Neural progenitor cell (in vitro differentiated cells): ENCODE data around the gene ZC3H12D. TPM values are rescaled to one million over a fixed set of nuclear protein-coding genes. Genes with fewer than 3 reads are reported as not detected.

Experiments
- DNase-seq: peaks from one replicate; pipeline ENCODE4 v3.0.0-alpha.2; 2016; ENCODE audit warnings: low spot score
- H2AFZ ChIP-seq: fragments of 200-600 bp; sonication (generic); replicated peaks from 2 replicates; pipeline ENCODE4 v1.6.1; 2016; ENCODE audit warnings: antibody characterized with exemption
- H3F3A ChIP-seq: fragments of 200-600 bp; sonication (generic); 2 replicates; pipeline ENCODE4 v1.6.1; 2016; ENCODE audit warnings: antibody characterized with exemption, low read depth
- H3K27ac ChIP-seq: fragments of 200-600 bp; sonication (generic); 2 replicates; pipeline ENCODE4 v1.5.1; 2016; ENCODE audit warnings: mild to moderate bottlenecking
- H3K27me3 ChIP-seq: fragments of 200-600 bp; sonication (generic); 2 replicates; pipeline ENCODE4 v1.6.1; 2016; ENCODE audit warnings: mild to moderate bottlenecking, moderate library complexity
- H3K36me3 ChIP-seq: fragments of 200-600 bp; sonication (generic); 2 replicates; pipeline ENCODE4 v1.5.1; 2016
- H3K4me1 ChIP-seq: fragments of 200-600 bp; sonication (generic); 2 replicates; pipeline ENCODE4 v1.6.1; 2016; ENCODE audit warnings: mixed run types
- H3K4me2 ChIP-seq: fragments of 200-600 bp; sonication (generic); 2 replicates; pipeline ENCODE4 v1.6.1; 2016
- H3K4me3 ChIP-seq: fragments of 200-600 bp; sonication (generic); 2 replicates; pipeline ENCODE4 v1.5.1; 2016
- H3K79me2 ChIP-seq: fragments of 200-600 bp; sonication (generic); 2 replicates; pipeline ENCODE4 v1.6.1; 2016; ENCODE audit warnings: low read depth
- H3K9ac ChIP-seq: fragments of 200-600 bp; sonication (generic); 2 replicates; pipeline ENCODE4 v1.6.1; 2016
- H3K9me3 ChIP-seq: fragments of 200-600 bp; sonication (generic); 2 replicates; pipeline ENCODE4 v1.5.1; 2016; ENCODE audit warnings: low read depth
- H4K20me1 ChIP-seq: fragments of 200-600 bp; sonication (generic); 2 replicates; pipeline ENCODE4 v1.6.1; 2016; ENCODE audit warnings: low read depth
- H3K27ac Mint-ChIP-seq: 3 replicates; pipeline ENCODE4 v1.8.0; 2021; ENCODE audit warnings: mixed read lengths
- H3K27me3 Mint-ChIP-seq: 2 replicates; pipeline ENCODE4 v1.8.0; 2022; ENCODE audit warnings: low read depth, mild to moderate bottlenecking, inconsistent platforms, moderate library complexity, mixed read lengths; ENCODE audit not compliant: insufficient read depth
- H3K36me3 Mint-ChIP-seq: 3 replicates; pipeline ENCODE4 v1.8.0; 2021; ENCODE audit warnings: mixed read lengths
- H3K4me1 Mint-ChIP-seq: 3 replicates; pipeline ENCODE4 v1.8.0; 2021; ENCODE audit warnings: mixed read lengths
- H3K4me3 Mint-ChIP-seq: 3 replicates; pipeline ENCODE4 v1.8.0; 2021; ENCODE audit warnings: mild to moderate bottlenecking, moderate library complexity, mixed read lengths
- H3K9me3 Mint-ChIP-seq: 3 replicates; pipeline ENCODE4 v1.8.0; 2020; ENCODE audit warnings: mixed read lengths
- EZH2 ChIP-seq: fragments of 200-600 bp; sonication (generic); IDR thresholded peaks from 2 replicates; pipeline ENCODE4 v1.6.1; 2017; ENCODE audit warnings: antibody characterized with exemption, mild to moderate bottlenecking, moderate library complexity
- EZH2phosphoT487 ChIP-seq: fragments of 200-600 bp; sonication (generic); IDR thresholded peaks from 2 replicates; pipeline ENCODE4 v1.6.1; 2017; ENCODE audit warnings: antibody characterized with exemption
- total RNA-seq: library from RNA; depleted of rRNA; stranded (reverse); fragments of >200 nt; gene quantifications from 2 replicates; pipeline ENCODE4 v1.2.3, GENCODE V29; 2015; ENCODE audit warnings: low replicate concordance
- TF ChIP-seq, protein P1 (sequence below): fragments of 200-600 bp; sonication (generic); IDR thresholded peaks from 2 replicates; pipeline ENCODE4 v1.5.1; 2017; ENCODE audit warnings: antibody characterized with exemption, mild to moderate bottlenecking

ZC3H12D gene
- total RNA-seq, 1 donor from 2014 or later, result not detected

DNA sequence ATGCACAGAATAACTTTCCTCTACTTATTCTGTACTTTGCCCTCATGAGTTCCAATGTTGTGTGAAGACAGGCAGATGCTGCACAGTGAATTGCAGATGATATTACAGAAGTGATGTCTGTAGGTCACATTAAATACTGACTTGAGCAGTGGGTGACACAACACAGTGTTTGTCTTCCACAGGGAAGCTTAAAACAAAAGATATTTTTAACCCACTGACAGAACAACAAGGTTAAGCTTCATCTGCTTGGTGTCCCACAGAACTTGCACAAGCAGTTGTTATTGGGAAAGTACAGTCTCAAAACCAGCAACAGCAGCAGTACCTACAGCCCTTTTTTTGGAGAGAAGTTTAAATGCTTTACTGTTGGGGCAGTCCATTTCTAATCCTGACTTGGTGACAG lies 74.3 kb downstream of the ZC3H12D start:
- no peak overlapping the region for H3K27ac Mint-ChIP-seq
- no peak overlapping the region for H2AFZ ChIP-seq
- no peaks in the 10 kb centered on the region for H3K79me2 ChIP-seq
- H3K9ac ChIP-seq, result no peak overlapping the region
- no peaks in the 10 kb centered on the region for H3K4me1 ChIP-seq
- H3K36me3 Mint-ChIP-seq, result peaks cover 25% of the 10 kb centered on the region
- no peaks in the 10 kb centered on the region for H3F3A ChIP-seq
- H3K36me3 ChIP-seq, result peaks cover 13% of the 10 kb centered on the region
- no peaks in the 10 kb centered on the region for H3K27me3 Mint-ChIP-seq
- no peaks in the 10 kb centered on the region for H3K9me3 ChIP-seq
- no peaks in the 10 kb centered on the region for H4K20me1 ChIP-seq
- H3K9me3 Mint-ChIP-seq, result peaks cover 4% of the 10 kb centered on the region
- H3K27ac ChIP-seq, result no peak overlapping the region
- no peaks in the 10 kb centered on the region for H3K27me3 ChIP-seq
- H3K4me1 Mint-ChIP-seq, result no peaks in the 10 kb centered on the region
- no peak overlapping the region for H3K4me3 ChIP-seq
- H3K4me3 Mint-ChIP-seq, result no peak overlapping the region
- no peak overlapping the region for H3K4me2 ChIP-seq
- no peak for DNase-seq
- TF ChIP-seq EZH2phosphoT487 (no peak), EZH2 (no peak)
- TF ChIP-seq, protein P1, sequence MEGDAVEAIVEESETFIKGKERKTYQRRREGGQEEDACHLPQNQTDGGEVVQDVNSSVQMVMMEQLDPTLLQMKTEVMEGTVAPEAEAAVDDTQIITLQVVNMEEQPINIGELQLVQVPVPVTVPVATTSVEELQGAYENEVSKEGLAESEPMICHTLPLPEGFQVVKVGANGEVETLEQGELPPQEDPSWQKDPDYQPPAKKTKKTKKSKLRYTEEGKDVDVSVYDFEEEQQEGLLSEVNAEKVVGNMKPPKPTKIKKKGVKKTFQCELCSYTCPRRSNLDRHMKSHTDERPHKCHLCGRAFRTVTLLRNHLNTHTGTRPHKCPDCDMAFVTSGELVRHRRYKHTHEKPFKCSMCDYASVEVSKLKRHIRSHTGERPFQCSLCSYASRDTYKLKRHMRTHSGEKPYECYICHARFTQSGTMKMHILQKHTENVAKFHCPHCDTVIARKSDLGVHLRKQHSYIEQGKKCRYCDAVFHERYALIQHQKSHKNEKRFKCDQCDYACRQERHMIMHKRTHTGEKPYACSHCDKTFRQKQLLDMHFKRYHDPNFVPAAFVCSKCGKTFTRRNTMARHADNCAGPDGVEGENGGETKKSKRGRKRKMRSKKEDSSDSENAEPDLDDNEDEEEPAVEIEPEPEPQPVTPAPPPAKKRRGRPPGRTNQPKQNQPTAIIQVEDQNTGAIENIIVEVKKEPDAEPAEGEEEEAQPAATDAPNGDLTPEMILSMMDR, result no peak

DNA sequence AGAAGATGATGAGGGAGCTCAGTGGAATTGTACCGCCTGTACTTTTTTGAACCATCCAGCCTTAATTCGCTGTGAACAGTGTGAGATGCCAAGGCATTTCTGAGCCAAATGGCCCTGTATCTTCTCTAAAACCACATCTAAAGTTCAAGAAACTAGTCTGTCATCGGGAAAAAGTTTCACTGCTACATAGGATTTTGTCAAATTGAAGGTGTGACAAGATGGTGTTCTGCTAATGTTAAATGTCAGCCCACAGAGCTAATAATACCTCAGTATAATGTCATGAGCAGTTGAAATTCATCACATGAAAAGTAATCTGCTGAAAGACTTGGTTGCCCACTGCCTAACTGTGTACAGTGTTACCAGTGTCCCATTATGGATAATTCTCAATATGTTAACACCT lies 75.2 kb downstream of the ZC3H12D start:
- H3K79me2 ChIP-seq, result no peaks in the 10 kb centered on the region
- no peaks in the 10 kb centered on the region for H3K27me3 Mint-ChIP-seq
- no peaks in the 10 kb centered on the region for H3K9me3 ChIP-seq
- no peaks in the 10 kb centered on the region for H4K20me1 ChIP-seq
- peaks cover 27% of the 10 kb centered on the region for H3K36me3 Mint-ChIP-seq
- no peak overlapping the region for H3K4me3 ChIP-seq
- peaks cover 1% of the 10 kb centered on the region for H3K9me3 Mint-ChIP-seq
- no peak overlapping the region for H3K4me3 Mint-ChIP-seq
- H3K36me3 ChIP-seq, result peaks cover 20% of the 10 kb centered on the region
- H3K9ac ChIP-seq, result no peak overlapping the region
- no peak overlapping the region for H2AFZ ChIP-seq
- no peak overlapping the region for H3K27ac Mint-ChIP-seq
- H3K4me1 ChIP-seq, result no peaks in the 10 kb centered on the region
- no peaks in the 10 kb centered on the region for H3K27me3 ChIP-seq
- H3K27ac ChIP-seq, result no peak overlapping the region
- no peak for DNase-seq
- no peaks in the 10 kb centered on the region for H3F3A ChIP-seq
- no peak overlapping the region for H3K4me2 ChIP-seq
- no peak for TF ChIP-seq EZH2
- TF ChIP-seq EZH2phosphoT487, result no peak
- TF ChIP-seq, protein P1, result no peak
- no peaks in the 10 kb centered on the region for H3K4me1 Mint-ChIP-seq

DNA sequence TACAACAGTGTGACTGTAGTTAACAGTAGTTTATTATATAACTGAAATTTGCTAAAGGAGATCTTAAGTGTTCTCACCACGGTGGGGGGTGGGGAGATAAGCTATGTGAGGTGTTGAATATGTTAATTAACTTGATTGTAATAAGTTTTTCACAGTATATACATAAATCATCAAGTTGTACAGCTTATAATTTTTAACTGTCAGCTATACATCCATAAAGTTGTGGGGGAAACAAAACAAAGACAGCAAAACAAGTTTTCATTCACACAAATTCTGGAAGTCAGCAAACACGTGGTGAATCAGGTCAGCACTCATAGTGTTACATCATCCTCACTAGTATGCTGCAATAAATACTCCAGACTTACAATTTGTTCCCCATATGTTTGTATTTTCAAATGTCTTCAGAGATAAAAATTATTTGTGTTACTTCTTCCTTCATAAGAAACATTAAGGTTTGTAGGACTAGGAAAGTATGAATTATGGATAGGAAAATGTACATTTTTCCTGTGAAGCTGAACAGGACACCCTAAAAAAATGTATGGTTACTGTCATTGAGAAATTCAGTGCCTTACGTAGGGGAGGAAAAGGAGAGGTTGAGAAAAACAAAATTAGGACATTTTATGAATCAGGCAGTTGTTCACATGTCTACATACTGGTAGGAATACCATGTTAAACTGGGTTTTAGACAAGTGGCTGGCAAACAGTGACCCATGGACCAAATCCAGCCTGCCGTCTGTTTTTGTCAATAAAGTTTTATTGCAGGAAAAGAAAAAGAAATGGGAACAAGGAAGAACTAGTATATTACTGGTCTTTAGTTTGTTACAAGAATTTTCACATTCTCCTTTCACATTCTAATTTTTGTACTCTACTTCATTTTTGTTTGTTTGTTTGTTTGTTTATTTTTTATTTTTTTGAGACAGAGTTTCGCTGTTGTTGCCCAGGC lies 78.7 kb downstream of the ZC3H12D start:
- Histone ChIP-seq H4K20me1 (no peaks in the 10 kb centered on the region), H3K9ac (no peak overlapping the region), H3K4me2 (no peak overlapping the region), H3K9me3 (no peaks in the 10 kb centered on the region), H2AFZ (no peak overlapping the region), H3K4me3 (no peak overlapping the region), H3K79me2 (no peaks in the 10 kb centered on the region), H3K27ac (no peak overlapping the region), H3K36me3 (peaks cover 36% of the 10 kb centered on the region), H3K27me3 (no peaks in the 10 kb centered on the region), H3K4me1 (no peaks in the 10 kb centered on the region), H3F3A (no peaks in the 10 kb centered on the region)
- TF ChIP-seq EZH2 (no peak), EZH2phosphoT487 (no peak)
- TF ChIP-seq, protein P1, result no peak
- no peak overlapping the region for H3K27ac Mint-ChIP-seq
- H3K9me3 Mint-ChIP-seq, result no peaks in the 10 kb centered on the region
- no peak overlapping the region for H3K4me3 Mint-ChIP-seq
- H3K27me3 Mint-ChIP-seq, result no peaks in the 10 kb centered on the region
- no peaks in the 10 kb centered on the region for H3K4me1 Mint-ChIP-seq
- no peak for DNase-seq
- peaks cover 40% of the 10 kb centered on the region for H3K36me3 Mint-ChIP-seq
